GM23338 (cell line): ENCODE results near the gene KIF4B.

Experiments
- CTCF ChIP-seq, 2 experiments: fragments of 200-600 bp in 1 of 2; sonication (generic) in 1 of 2; conservative IDR thresholded peaks; 2 replicates each; pipeline versions ENCODE4 v1.5.1 to v1.6.1; 2016 to 2017; ENCODE audit warnings: antibody characterized with exemption in 2 of 2, low read depth in 2 of 2, mild to moderate bottlenecking in 2 of 2, moderate library complexity in 1 of 2
- EZH2phosphoT487 ChIP-seq: fragments of 200-600 bp; sonication (generic); IDR thresholded peaks from one replicate; pipeline ENCODE4 v1.8.1; 2018; ENCODE audit warnings: antibody characterized with exemption; ENCODE audit not compliant: unreplicated experiment
- TF ChIP-seq, protein P1 (sequence below): IDR thresholded peaks from one replicate; pipeline ENCODE4 v1.6.1; 2018; ENCODE audit warnings: antibody characterized with exemption; ENCODE audit not compliant: unreplicated experiment

GRCh38 chr5:154966874-154967273 is 46.7 kb upstream of the KIF4B start:
- TF ChIP-seq, protein P1, sequence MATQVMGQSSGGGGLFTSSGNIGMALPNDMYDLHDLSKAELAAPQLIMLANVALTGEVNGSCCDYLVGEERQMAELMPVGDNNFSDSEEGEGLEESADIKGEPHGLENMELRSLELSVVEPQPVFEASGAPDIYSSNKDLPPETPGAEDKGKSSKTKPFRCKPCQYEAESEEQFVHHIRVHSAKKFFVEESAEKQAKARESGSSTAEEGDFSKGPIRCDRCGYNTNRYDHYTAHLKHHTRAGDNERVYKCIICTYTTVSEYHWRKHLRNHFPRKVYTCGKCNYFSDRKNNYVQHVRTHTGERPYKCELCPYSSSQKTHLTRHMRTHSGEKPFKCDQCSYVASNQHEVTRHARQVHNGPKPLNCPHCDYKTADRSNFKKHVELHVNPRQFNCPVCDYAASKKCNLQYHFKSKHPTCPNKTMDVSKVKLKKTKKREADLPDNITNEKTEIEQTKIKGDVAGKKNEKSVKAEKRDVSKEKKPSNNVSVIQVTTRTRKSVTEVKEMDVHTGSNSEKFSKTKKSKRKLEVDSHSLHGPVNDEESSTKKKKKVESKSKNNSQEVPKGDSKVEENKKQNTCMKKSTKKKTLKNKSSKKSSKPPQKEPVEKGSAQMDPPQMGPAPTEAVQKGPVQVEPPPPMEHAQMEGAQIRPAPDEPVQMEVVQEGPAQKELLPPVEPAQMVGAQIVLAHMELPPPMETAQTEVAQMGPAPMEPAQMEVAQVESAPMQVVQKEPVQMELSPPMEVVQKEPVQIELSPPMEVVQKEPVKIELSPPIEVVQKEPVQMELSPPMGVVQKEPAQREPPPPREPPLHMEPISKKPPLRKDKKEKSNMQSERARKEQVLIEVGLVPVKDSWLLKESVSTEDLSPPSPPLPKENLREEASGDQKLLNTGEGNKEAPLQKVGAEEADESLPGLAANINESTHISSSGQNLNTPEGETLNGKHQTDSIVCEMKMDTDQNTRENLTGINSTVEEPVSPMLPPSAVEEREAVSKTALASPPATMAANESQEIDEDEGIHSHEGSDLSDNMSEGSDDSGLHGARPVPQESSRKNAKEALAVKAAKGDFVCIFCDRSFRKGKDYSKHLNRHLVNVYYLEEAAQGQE: no peak
- no peak for TF ChIP-seq CTCF (conservative IDR thresholded peaks at IDR 0.05; ENCODE audit: low read depth in 2 of 2)
- no peak for TF ChIP-seq EZH2phosphoT487
